Suprapubic skin (tissue), 4 donors: ENCODE data around the gene STIM1. TPM values are rescaled to one million over a fixed set of nuclear protein-coding genes. Genes with fewer than 3 reads are reported as not detected.

Experiments
- DNase-seq, 2 donors: peaks; one replicate each; pipeline ENCODE4 v3.0.0-alpha.2; 2019; ENCODE audit warnings: low spot score in 2 of 2
- H3K27ac ChIP-seq: fragments of 200-600 bp; sonication (generic); one replicate; pipeline ENCODE4 v1.5.1; 2019
- H3K27me3 ChIP-seq: fragments of 200-600 bp; sonication (generic); one replicate; pipeline ENCODE4 v1.5.1; 2019
- H3K36me3 ChIP-seq: fragments of 200-600 bp; sonication (generic); one replicate; pipeline ENCODE4 v1.5.1; 2019
- H3K4me1 ChIP-seq: fragments of 200-600 bp; sonication (generic); one replicate; pipeline ENCODE4 v1.5.1; 2019
- H3K4me3 ChIP-seq: fragments of 200-600 bp; sonication (generic); one replicate; pipeline ENCODE4 v1.5.1; 2019; ENCODE audit warnings: mild to moderate bottlenecking
- H3K9me3 ChIP-seq: fragments of 200-600 bp; sonication (generic); one replicate; pipeline ENCODE4 v1.5.1; 2019
- EP300 ChIP-seq: sonication (generic); formaldehyde crosslinking; IDR thresholded peaks from one replicate; pipeline ENCODE4 v1.6.1; 2017; ENCODE audit warnings: antibody characterized with exemption
- POLR2A ChIP-seq, 2 donors: fragments of 450-650 bp; IDR thresholded peaks; one replicate each; pipeline ENCODE4 v1.6.1; 2017; ENCODE audit warnings: antibody characterized with exemption in 2 of 2, mild to moderate bottlenecking in 2 of 2, moderate library complexity in 2 of 2
- POLR2AphosphoS5 ChIP-seq, 3 donors: sonication (generic); formaldehyde crosslinking; IDR thresholded peaks; one replicate each; pipeline ENCODE4 v1.6.1; 2017; ENCODE audit warnings: antibody characterized with exemption in 3 of 3
- WGBS: methylation state at CpG from one replicate; pipeline ENCODE4 v1.1.5; 2018; 5-methylcytosine and 5-hydroxymethylcytosine counted together
- total RNA-seq, 4 donors: library from RNA; depleted of rRNA; stranded (reverse); fragments of >200 nt; gene quantifications; one replicate each; pipeline ENCODE4 v1.1.0, GENCODE V29; 2016
- TF ChIP-seq, protein P1 (sequence below), 2 donors: fragments of 200-600 bp in 1 of 2; fragments of 450-650 bp in 1 of 2; sonication (generic) in 1 of 2; IDR thresholded peaks; one replicate each; pipeline ENCODE4 v1.5.1; 2016 to 2019; ENCODE audit warnings: antibody characterized with exemption in 2 of 2, mild to moderate bottlenecking in 1 of 2, moderate library complexity in 1 of 2

The STIM1 gene
- total RNA-seq, 4 donors from 2014 or later: 58.4 to 70.2 (median 60.9) TPM

DNA sequence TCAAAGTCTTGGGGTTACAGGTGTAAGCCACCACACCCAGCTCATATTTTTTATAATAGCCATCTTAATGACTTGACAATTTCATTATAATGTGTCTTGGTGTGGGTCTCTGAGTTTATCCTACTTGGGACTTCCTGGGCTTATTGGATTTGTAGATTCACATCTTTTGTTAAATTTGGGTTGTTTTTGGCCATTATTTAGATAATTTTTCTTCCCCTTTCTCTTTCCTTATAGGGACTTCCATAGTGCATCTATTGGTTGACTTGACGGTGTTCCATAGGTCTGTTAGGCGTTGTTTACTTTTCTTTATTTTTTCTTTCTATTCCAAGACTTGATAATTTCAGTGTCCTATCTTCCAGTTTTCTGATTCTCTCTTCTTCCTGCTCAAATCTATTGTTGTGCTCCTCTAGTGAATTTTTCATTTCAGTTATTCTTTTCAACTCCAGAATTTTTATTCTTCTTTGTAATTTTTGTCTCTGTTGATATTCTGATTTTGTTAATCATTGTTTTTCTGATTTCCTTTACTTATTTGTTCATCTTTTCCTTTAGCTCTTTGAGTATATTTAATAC, 284.7 kb downstream of the STIM1 start:
- Histone ChIP-seq H3K4me3 (no peak overlapping the region), H3K9me3 (peaks cover 11% of the 10 kb centered on the region), H3K36me3 (peaks cover 42% of the 10 kb centered on the region), H3K4me1 (no peaks in the 10 kb centered on the region), H3K27me3 (no peaks in the 10 kb centered on the region), H3K27ac (no peak overlapping the region)
- 99% methylated on average over 2 of the region's 2 CpGs for WGBS
- no peak for DNase-seq
- TF ChIP-seq EP300: no peak
- no peak for TF ChIP-seq POLR2AphosphoS5 (IDR thresholded peaks at IDR 0.05)
- TF ChIP-seq, protein P1, sequence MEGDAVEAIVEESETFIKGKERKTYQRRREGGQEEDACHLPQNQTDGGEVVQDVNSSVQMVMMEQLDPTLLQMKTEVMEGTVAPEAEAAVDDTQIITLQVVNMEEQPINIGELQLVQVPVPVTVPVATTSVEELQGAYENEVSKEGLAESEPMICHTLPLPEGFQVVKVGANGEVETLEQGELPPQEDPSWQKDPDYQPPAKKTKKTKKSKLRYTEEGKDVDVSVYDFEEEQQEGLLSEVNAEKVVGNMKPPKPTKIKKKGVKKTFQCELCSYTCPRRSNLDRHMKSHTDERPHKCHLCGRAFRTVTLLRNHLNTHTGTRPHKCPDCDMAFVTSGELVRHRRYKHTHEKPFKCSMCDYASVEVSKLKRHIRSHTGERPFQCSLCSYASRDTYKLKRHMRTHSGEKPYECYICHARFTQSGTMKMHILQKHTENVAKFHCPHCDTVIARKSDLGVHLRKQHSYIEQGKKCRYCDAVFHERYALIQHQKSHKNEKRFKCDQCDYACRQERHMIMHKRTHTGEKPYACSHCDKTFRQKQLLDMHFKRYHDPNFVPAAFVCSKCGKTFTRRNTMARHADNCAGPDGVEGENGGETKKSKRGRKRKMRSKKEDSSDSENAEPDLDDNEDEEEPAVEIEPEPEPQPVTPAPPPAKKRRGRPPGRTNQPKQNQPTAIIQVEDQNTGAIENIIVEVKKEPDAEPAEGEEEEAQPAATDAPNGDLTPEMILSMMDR (IDR thresholded peaks at IDR 0.05): no peak
- TF ChIP-seq POLR2A (IDR thresholded peaks at IDR 0.05): no peak

Other genes with a start within 250 kb of the STIM1 start
- gene ART5, start 213.7 kb upstream of the STIM1 start, total RNA-seq: not detected
- gene ART1, start 210.5 kb upstream of the STIM1 start, total RNA-seq: not detected
- gene CHRNA10, start 184.3 kb upstream of the STIM1 start, total RNA-seq: 1 to 10 TPM in 1 of 4 donors, under 1 TPM in 2, not detected in 1; 0.73 to 2.3 (median 0.89) TPM
- gene NUP98, start 58.1 kb upstream of the STIM1 start, total RNA-seq: 100 to 1,000 TPM in 3 of 4 donors, 10 to 100 TPM in 1; 91.5 to 122 (median 115) TPM
- 10 to 100 TPM; 55.4 to 81.2 (median 66.7) TPM for gene PGAP2, start 47.1 kb upstream of the STIM1 start, total RNA-seq
- gene RHOG, start 14.7 kb upstream of the STIM1 start, total RNA-seq: 10 to 100 TPM; 36.6 to 47.3 (median 39.3) TPM
- gene RRM1, start 239.1 kb downstream of the STIM1 start, total RNA-seq: 100 to 1,000 TPM in 1 of 4 donors, 10 to 100 TPM in 3; 70.4 to 145 (median 80.0) TPM